ENCODE measurements around the gene OTOG.

The OTOG gene

GRCh38 chr11:17518366-17518765 lies 28.7 kb upstream of the OTOG start:
- DNase-seq, result no peak

DNA sequence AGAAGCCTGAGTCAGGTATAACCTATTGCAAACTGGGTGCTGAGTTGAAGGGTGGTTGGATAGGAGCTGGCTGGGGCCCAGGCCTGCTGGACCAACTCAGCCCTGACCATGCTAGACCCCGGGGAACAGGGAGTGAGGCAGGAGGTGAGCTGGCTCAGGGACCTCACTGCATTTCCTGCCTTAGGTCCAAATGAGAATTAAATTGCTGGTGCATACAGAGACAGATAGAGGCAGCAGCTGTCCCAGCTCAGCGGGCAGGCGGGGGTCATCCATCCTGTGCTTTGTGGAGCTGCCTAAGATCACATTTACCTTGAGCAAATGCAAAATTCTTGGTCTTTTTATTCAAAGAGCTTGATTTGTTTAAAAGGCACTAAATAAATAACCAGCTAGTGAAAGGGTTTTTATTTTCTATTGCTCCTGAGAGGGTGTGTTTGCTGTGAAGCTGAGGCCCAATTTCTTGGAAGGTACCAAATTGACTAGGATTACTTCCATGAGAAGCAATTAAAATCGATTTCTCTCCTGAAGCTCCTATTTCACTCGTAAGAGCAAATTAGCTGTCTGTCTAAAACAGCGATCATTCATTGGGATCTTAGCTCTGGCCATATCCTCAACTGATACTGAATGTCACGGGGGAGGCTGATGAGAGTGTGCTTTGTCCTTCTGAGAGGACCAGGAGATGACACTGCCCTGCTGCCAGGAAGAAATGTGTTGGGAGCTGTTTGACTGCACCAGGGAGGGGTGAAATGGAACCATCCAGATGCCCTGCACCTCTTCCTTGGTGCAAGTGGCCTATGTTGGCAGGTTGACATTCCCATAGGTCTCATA lies 27.8 kb upstream of the OTOG start:
- DNase-seq, result no peak

- no peak for DNase-seq
Observed at GRCh38 chr11:17521106-17521900, 25.8 kb upstream of the OTOG start.

DNA sequence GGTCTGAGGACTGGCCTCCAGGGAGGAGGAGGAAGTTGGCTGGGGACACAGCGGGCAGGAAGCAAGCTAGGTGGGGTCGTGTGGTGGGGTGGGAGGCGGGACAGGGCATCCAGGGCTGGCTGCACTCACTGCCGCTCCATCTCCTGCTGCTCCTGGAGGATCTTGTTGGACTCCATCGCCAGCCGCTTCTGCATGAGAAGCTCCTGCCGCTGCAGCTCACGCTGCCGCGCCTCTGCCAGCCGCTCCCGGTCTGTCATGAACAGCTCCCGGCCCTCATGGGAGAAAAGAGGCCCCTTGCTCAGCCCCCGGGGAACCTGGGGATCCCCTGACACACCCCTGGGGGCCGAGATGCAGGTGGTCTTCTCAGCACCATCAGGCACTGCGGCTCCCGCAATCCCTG lies 24.4 kb upstream of the OTOG start:
- DNase-seq, result no peak

DNA sequence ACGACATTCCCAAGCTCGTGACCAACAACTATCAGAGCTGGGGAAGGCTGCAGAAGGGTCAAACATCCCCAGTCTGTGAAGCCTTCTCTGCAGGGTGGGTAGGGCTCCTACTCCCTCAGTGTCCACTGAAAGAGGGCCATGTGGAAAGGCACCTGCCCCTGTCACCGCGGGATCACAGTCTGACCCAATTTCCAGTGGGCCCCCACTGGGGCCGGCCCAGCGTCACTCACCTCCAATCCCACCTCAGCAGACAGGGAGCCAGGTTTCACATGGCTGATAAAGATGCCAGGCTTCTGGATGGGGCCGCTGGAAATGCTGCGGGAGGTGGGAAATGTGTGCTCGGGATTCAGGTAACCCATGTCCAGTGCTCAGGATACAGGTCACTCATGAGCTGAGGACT lies 22.8 kb upstream of the OTOG start:
- DNase-seq, result no peak

DNA sequence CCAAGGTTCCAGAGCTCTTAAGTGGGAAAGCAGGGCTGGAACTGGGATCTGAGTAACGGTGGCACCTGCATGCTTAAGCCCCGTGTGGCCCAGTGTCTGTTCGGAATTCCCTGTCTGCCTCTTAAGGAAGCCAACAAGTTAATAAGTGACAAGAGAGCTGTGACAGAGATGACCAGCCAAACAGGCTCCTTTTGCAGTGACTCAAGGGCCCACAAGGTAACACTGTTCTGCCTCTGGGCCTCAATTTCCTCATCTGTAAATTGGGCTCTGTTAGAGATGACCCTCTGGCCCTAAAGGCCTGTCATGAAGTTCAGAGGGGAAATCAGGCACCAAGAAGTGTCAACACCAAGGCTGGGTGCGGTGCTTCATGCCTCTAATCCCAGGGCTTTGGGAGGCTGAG lies 21.5 kb upstream of the OTOG start:
- no peak for DNase-seq

DNA sequence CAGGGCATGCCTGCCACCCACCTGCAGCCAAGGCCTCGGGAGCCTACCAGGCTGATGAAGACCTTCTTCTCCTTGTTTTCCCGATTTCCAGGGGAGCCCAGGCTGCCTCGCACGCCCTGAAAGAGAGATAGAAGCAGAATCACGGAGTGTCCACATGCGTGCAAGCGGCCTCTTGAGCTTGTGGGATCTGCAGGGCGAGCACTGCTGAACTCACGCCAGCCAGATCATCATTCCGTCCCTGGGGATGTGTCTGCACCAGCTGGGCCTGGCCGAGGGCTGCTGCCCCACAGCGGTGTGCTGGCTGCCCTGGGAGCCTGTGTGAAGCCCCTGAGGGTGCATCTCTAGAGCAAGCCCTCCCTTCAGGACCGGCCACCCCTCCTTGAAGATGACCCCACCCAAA lies 20.7 kb upstream of the OTOG start:
- no peak for DNase-seq

DNA sequence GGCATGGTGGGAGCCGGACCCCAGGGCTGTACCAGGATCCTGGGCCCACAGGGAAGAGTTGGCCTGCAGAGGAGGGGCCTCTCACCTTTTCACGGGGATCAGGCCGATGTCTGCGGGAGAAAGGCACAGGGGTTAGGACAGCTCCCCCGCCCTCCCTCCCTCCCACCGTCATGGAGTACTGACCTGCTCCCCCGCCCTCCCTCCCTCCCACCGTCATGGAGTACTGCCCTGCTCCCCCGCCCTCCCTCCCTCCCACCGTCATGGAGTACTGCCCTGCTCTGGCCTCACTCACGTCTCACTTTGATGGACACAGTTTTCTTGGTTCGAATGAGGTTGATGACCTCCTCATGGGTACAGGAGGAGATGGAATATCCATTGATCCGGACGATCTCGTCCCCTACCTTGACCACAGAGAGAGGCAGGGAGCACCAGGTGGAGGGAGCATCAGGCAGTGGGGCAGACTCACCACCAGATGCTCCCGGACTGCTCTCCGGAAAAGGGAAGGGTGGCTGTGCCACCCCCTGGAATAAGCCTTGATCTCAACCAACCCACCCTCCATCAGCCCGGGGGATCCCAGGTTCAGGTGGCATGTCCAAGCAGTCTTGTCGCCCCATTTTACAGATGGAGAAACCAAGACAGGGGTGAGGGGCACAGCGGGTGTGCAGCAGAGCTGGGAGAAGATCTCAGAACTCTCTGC lies 20.0 kb upstream of the OTOG start:
- no peak for DNase-seq

DNA sequence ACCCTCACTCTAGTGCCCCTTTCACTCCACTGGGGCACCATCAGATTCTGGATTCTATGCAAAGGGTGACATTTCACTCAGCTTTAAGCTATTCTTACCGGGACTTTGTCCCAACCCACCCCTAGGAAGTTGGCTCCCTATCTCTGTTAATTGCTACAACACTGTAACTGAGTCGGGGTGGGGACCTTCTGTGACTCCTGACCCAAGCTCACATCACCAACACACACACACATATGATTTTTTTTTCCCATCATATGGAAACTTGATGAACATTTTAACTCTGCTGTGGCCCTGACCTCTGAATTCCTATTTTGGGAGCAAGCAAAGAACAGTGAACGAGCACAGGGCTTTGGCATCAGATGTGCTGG lies 19.4 kb upstream of the OTOG start:
- no peak for DNase-seq

DNA sequence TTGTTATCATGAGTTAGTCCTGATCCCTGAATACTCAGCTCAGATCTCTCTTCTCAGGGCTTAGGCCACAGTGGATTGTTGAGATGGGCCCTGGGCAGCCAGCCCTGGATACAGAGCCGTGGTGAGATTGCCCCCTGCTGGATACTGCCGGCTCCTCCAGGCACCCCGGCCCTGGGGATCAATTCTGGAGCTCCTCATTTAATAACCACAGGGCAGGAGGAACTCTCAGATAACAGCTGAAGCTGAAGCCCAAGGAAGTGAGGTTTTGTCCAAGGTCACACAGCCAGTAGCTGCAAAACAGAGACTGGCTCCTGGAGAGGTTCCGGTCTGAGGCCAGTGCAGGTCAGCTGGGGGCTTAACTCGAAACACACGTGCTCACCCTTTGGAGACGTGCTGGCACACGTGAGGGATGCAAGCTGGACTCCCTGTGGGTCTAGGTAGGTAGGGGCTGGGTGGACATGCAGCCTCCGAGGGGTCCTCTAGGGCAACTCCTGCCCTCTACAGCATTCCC lies 18.8 kb upstream of the OTOG start:
- DNase-seq, result peak; percentile 71

GRCh38 chr11:17528906-17529843 lies 17.9 kb upstream of the OTOG start:
- DNase-seq, result no peak

DNA sequence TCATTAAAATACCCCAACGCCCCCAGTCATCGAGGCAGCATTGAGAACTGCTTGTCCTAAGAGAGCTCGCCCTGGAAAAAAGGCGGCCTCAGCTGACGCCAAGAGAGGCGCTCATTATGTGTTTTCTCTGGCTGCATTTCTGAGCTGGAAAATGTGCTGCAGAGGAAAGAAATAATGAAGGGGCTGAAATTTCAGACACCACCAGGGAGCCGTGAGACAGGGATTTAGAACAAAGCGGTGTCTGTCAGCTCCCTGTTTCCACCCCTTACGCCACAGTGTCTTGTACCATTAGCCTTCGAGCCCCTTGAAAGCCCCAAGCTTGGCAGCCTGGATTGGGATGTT lies 17.2 kb upstream of the OTOG start:
- DNase-seq, result no peak

DNA sequence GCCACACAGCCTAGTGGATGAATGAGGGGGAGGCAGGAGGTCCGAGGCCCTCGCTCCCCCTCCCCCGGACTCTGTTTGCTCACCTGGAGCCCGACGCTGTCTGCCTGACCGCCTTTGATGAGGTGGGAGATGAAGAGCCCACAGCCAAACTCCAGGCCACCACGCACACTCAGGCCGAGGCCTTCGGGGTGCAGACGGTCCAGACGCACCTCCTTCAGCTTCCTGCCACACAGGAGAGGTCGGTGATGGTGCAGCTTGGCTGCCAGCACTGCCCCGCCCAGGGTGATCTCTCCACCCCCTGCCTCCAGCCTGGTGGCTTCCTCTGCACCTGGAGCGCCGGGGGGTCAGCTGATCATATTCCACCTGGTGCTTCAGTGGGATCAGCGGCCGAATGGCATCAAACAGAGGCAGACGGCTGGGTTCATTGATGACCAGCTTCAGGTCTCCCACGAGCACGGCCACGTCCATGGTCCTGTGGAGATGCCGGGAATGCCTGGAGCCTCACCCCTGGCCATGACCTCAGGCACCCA lies 15.9 kb upstream of the OTOG start:
- no peak for DNase-seq

DNA sequence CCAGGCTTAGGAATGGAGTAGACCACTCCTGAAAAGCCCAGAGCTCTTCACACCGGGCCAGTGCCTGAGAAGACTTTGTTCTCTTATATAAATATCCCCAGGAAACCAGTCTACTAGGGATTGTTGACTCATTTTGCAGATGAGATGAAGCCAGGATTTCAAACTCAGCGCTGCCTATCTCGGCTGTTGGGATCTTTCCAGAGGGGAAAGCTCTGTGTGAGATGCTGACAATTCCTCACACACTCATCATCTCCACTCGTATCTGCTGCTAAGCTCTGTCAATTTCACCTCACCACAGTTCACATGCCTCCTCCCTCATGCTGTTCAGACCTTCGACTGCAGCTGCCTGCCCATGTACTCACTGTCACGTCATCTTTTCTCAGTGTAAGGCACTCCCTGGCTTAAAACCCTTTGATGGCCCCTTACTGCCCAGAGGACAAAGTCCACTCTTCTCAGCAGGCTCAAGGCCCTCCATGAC lies 15.4 kb upstream of the OTOG start:
- DNase-seq, result no peak

GRCh38 chr11:17532784-17533183 lies 14.3 kb upstream of the OTOG start:
- DNase-seq, result no peak

GRCh38 chr11:17533341-17533740 lies 13.7 kb upstream of the OTOG start:
- no peak for DNase-seq

DNA sequence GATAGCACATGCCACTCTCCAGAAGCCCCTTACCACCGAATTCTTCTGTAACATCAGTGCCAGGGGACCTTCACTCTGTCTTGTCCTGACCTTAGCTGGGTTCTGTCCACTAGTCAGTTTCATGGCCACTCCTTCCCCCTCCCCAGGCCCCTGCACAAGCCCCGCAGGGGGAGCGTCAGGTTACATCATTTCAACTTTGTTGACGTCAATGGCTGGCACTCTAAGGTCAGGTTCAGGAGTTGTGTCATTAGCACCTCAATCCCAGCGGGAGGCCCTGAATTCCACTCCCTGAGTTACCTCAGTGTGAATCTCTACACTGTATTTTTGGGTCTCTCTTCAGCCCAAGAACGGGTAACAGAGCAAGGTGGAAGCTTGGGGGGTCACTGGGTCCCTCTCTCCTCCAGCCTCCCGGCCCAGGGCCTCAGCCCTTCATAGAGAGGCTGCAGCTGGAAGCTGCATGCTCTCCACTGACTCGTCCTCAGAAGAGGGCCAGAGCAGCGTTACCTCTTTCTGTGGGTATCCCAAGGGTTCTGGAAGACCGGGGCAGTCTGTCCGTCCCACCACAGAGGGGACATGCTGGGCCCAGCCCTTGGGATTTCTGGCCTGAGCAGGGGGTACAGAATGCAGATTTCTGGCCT lies 13.2 kb upstream of the OTOG start:
- DNase-seq, result no peak

- no peak for DNase-seq
Observed at GRCh38 chr11:17535488-17535887, 11.6 kb upstream of the OTOG start.

- DNase-seq, result no peak
Observed at GRCh38 chr11:17537261-17537660, 9.8 kb upstream of the OTOG start.

- no peak for DNase-seq
Observed at GRCh38 chr11:17538054-17538453, 9.0 kb upstream of the OTOG start.

DNA sequence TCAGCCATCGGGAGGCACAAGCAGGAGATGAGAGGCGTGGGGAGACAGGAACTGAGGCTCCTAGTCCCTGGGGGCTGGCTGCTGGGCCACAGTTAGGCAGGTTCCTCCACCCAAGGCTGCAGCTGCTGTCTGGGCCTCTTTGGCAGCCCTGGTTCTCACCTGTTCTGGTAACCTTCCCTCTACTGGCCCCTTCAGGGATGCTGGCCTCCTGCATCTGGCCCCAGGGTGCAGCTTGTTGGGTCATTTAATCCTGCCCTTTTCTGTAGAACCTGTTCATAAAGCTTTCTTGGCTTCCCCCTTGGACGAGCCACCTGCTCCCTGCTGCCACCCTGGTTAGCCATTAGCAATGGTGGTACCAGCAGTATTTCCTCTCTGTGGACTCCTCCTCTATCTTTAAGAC lies 8.3 kb upstream of the OTOG start:
- no peak for DNase-seq

GRCh38 chr11:17540807-17541206 lies 6.3 kb upstream of the OTOG start:
- DNase-seq, result no peak
